Cortex of kidney (tissue), 1 donor: ENCODE measurements around the gene TCF12.
"Not testable (repeated sequence)": the region's sequence is repeated elsewhere in the genome, so short reads cannot be mapped to it uniquely, and the experiment has no call there.

ENCODE experiments used
- DNase-seq: peaks from one replicate; lab custom pipeline; 2025; lab: John Stamatoyannopoulos, UW

Gene TCF12

GRCh38 chr15:56916825-56917477 is 1.5 kb upstream of the TCF12 start:
- DNase-seq: no peak

GRCh38 chr15:56917652-56918045 is 795 bp upstream of the TCF12 start:
- DNase-seq: no peak

GRCh38 chr15:56919031-56919608 is 676 bp downstream of the TCF12 start:
- DNase-seq: no peak

GRCh38 chr15:56919609-56920366 is 1.3 kb downstream of the TCF12 start:
- DNase-seq: no peak

- DNase-seq: no peak
Observed at GRCh38 chr15:56920367-56920627, 1.9 kb downstream of the TCF12 start.

- DNase-seq: no peak
Observed at GRCh38 chr15:56923174-56923591, 4.7 kb downstream of the TCF12 start.

- DNase-seq: no peak
Observed at GRCh38 chr15:56927816-56928215, 9.4 kb downstream of the TCF12 start.

- no peak for DNase-seq
Observed at GRCh38 chr15:56929399-56929798, 11.0 kb downstream of the TCF12 start.

GRCh38 chr15:56929933-56930332 is 11.5 kb downstream of the TCF12 start:
- no peak for DNase-seq

GRCh38 chr15:56930669-56931313 is 12.3 kb downstream of the TCF12 start:
- DNase-seq: no peak

- DNase-seq: no peak
Observed at GRCh38 chr15:56931639-56932508, 13.4 kb downstream of the TCF12 start.

- DNase-seq: not testable (repeated sequence)
Observed at GRCh38 chr15:56932509-56932868, 14.0 kb downstream of the TCF12 start.

- DNase-seq: no peak
Observed at GRCh38 chr15:56933410-56933809, 15.0 kb downstream of the TCF12 start.

GRCh38 chr15:56933811-56934210 is 15.4 kb downstream of the TCF12 start:
- no peak for DNase-seq

GRCh38 chr15:56934269-56934668 is 15.8 kb downstream of the TCF12 start:
- DNase-seq: no peak

GRCh38 chr15:56936929-56937328 is 18.5 kb downstream of the TCF12 start:
- DNase-seq: no peak

GRCh38 chr15:56939257-56939656 is 20.8 kb downstream of the TCF12 start:
- DNase-seq: no peak

GRCh38 chr15:56940388-56940787 is 21.9 kb downstream of the TCF12 start:
- no peak for DNase-seq

- DNase-seq: no peak
Observed at GRCh38 chr15:56942118-56942517, 23.7 kb downstream of the TCF12 start.

GRCh38 chr15:56943403-56943802 is 25.0 kb downstream of the TCF12 start:
- DNase-seq: no peak

- DNase-seq: no peak
Observed at GRCh38 chr15:56944485-56944884, 26.0 kb downstream of the TCF12 start.

GRCh38 chr15:56946150-56946549 is 27.7 kb downstream of the TCF12 start:
- DNase-seq: no peak
